Cortex of kidney (tissue), 1 donor: ENCODE measurements around the gene ALPK3.

Experiments
- DNase-seq: peaks from one replicate; lab custom pipeline; 2025; lab: John Stamatoyannopoulos, UW

The ALPK3 gene

DNA sequence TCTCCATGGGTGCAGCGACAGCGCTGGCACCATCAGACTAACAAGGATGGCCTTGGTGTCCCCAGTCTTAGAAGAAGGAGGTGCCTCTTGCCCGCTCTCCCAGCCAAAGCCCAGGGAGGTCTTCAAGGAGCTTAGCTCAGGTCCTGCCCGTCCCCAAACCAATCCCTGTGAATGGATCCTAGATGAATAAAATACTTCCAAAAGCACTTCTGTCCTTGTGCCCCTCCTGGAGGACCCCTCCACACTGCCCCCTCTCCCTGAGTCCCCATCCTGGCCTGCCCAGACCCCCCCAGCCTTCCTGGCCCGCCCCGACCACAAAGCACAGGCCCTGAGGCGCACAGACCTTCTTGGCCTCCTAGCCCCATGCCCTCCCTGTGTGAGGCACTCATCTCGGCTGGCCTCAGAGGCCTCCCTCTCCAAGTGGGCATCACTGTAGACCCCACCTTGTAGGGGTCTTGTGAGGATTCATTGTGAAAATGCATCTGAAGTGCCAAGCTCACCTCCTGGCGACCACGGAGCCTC lies 75.7 kb downstream of the ALPK3 start:
- DNase-seq = no peak

DNA sequence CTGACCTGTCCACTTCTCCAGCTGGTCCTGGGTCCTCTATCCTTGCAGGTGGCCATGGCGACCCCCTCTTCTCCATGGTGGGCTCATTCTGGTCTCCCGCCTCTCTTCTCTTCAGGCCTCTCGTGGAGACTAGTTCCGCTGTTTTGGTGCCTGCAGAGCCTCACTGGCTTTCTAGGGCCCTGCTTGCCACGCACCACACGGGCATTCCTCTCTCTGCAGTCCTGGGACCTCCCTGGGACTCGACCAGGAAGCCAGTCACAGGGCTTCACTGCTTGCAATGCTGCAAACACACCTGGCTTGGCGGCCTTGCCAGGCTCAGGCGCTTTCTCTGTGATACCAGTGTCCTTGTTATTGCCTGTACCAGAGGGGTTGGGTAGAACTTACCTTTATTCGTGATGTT lies 76.5 kb downstream of the ALPK3 start:
- no peak for DNase-seq

DNA sequence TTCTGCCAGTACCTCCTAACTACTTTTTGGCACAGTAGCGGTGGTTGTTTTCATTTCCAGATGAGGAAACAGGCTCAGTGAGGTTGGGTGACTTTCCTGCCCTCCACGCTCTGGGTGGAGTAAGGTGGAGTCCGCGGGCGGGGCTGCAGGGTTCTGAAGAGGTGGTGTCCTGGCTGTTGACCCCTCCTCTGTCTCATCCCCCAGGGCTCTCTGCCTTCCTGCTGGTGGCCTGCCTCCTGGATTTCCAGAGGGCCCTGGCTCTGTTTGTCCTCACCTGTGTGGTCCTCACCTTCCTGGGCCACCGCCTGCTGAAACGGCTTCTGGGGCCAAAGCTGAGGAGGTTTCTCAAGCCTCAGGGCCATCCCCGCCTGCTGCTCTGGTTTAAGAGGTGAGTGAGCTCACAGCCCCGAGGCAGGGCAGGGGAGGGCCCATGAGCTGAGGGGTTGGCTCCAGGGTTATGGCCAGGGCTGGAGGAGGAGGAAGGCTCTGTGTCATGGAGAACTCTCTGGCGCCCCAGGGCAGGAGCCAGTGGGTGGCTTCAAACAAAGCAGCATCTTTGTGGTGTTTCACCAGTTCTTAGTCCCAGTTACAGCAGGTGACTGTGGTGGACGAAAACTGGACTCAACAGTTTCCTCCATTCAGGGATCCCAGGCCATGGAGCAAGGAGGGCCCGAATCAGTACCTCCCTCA lies 77.7 kb downstream of the ALPK3 start:
- no peak for DNase-seq

- no peak for DNase-seq
These were observed 81.6 kb downstream of the ALPK3 start for GRCh38 chr15:84898761-84899160.

DNA sequence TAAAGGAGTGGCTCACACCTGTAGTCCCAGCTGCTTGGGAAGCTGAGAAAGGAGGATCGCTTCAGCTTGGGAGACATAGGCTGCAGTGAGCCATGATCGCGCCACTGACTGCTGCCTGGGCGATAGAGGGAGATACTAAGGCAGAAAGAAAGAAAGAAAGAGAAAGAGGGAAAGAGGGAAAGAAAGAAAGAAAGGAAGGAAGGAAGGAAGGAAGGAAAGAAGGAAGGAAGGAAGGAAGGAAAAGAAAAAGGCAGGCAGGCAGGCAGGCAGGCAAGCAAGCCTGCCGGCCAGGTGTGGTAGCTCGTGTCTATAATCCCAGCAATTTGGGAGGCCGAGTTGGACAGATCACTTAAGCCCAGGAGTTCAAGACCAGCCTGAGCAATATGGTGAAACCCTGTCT lies 82.6 kb downstream of the ALPK3 start:
- DNase-seq = no peak

DNA sequence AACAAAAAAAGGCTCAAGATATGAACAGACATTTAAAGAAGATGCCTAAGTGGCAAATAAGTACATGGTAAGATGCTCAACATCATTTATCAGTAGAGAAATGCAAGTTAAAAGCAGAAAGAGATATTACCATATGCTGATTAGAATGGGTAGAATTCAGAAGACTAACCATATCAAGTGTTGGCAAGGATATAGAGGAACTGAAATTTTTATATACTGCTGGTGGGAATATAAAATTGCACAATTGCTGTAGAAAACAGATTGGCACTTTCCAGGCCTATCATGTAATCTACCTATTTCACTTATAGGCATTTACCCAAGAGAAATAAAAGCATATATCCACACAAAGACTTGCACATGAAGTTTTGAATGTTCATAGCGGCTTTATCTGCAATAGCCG lies 84.4 kb downstream of the ALPK3 start:
- no peak for DNase-seq

GRCh38 chr15:84903751-84904150 lies 86.6 kb downstream of the ALPK3 start:
- no peak for DNase-seq

- DNase-seq = no peak
These were observed 87.3 kb downstream of the ALPK3 start for GRCh38 chr15:84904419-84904818.

DNA sequence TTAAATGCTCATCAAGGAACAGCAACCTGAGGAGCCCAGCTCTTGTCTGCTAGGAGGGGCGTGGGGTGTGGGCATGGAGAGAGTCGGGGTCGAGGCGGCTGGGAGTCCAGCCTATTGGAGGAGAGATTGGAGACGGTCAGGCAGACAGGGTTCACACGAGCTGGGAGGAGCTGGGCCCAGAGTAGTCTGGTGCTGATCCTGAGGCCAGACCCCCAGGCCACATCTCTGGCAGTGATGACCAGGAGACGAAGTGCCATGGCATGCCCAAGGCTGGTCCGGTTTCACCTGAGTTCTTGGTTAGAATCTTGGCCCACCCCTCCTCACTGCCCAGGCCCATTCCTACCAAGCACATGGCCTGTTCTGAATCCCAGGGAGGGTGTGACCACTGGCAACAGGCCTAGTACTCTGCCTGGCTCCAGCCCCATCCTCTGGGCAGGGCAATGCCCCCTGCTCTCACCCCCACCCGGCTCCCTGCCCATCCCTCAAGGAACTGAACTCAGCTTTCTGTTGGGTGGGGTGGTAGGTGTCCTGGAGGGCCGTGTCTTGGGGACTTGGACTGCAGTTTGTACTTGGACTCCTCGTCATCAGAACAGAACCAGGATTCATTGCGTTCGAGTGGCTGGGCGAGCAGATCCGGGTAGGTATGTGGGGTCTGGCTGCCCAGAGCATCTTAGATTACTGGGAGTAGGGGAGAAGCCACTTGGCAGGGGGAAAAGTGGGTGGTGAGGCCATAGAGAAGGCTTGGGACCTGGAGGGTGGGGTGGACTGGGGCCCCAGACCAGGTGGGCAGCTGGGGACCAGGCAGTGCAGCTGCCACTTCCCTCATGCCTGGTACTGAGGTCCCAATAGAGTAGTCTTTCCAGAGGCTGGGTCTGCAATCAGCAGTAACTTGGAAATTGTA lies 88.1 kb downstream of the ALPK3 start:
- DNase-seq = no peak

DNA sequence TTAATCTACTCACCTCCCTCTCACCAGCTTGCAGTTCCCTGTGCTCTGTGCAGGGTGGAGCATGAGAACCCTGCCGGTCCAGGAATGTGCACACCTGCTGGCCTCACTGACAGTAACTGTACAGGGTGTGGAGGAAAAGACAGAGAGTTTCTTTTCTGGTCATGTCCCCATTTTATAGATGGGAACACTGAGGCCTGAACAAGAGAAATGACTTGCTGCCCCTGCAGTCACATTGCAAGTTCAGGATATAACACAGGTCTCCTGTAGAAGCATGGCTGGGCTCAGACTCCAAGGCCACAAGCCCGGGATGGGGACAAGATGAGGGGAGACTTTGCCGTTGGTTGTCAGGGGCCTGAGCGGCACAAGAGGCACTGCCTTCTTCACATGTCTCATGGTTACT lies 90.6 kb downstream of the ALPK3 start:
- no peak for DNase-seq

DNA sequence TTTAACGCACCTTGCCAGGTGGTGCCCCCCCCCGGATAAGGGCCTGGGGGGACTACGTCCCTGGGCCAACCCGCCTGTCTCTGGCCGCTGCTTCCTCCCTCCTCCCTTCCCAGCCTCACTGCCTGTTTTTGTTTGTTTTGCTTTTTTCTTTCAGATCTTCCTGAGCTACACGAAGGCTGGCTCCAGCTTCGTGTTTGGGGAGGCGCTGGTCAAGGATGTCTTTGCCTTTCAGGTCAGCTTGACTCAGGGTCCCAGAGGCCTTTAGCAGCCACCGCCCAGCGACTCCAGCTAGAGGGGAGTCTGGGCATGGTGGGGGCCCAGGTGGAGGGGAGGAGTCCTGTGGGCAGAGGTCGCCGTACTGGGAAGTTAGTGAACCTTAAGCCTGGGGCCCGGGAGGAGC lies 91.4 kb downstream of the ALPK3 start:
- DNase-seq = no peak

GRCh38 chr15:84909029-84909428 lies 91.9 kb downstream of the ALPK3 start:
- no peak for DNase-seq

DNA sequence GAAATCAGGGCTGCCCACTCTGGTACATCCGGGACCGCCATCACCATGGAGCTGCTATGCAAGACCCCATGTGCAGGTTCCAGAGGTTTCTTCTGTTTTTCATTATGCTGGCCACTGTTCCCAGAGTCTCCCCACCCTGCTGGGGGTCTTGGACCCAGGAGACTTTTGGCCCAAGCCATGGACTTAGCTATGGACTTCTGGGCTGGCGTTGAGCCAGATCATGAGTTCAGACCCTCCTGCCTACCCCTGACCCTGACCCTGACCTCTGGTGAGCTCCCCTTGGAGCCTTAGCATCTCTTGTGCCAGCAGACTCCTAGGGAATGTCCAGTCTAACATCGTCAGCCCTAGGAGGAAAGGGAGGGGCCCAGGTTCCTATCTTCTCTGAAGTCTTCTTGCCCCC lies 92.6 kb downstream of the ALPK3 start:
- no peak for DNase-seq

DNA sequence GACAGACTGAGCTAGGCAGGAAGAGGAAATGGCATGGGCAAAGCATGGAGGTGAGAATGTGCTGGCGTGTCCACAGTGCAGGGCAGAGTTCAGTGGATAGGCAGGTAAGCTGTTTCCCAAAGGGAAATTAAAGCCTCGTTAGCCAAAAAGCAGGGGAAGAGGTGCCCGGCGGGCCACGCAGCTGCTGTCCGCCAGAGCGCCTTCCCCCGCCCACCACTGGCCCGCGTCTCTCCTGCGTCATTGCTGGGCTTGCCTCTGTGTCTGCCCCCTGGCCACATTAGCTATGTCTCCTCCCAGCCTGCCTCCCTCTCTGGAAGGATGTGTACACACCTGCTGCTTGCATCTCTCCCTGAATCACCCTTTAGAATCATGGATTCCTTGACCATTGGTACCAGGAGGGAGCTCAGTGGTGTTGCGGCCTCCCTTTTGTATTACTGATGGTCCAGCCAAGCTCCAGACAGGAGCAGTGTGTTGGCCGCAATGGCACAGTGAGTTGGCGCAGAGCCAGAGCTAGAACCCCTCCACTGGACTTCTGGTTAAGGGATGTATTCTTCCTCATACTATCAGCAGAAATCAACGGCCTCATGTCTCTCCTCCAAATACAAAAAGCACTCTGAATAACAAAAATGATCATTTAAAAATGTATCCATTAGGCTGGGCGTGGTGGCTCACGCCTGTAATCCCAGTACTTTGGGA lies 93.9 kb downstream of the ALPK3 start:
- DNase-seq = no peak

- DNase-seq = no peak
These were observed 94.9 kb downstream of the ALPK3 start for GRCh38 chr15:84911879-84912660.

- DNase-seq = no peak
These were observed 96.2 kb downstream of the ALPK3 start for GRCh38 chr15:84913360-84913723.

DNA sequence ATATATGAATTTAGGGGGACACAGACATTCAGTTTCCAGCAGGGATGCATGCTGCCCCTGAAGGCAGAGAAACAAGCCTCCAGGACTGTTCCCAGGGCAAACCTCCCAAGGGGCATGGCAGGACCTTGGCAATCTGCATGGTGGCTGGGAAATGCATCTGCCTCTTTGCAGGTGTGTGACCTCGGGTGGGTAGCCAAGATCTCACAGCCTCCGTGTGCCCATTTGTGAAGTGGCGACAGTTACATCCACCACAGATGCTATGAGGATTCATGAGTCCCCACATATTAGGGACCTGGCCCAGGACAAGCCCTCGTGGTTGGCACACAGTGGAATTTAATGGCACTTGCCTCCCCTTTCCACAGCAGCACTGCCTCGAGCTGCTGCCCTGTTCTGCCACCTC lies 97.2 kb downstream of the ALPK3 start:
- no peak for DNase-seq

- no peak for DNase-seq
These were observed 97.9 kb downstream of the ALPK3 start for GRCh38 chr15:84914909-84915605.

DNA sequence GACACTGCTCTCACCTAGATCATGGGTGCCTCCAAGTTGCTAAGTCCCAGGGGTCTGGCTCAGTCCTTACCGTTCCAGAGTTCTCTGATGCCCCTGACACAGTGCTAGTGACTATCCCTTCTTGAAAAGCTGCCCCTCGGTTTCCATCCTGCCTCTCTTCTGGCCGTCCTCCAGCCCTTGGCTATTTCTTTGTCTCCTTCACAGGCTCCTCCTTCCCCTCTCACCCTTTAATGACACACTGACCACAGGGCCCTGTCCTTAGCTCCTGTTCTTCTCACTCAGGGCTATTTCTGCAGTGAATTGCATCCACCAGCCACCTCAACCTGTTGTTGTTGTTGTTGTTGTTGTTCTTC lies 98.4 kb downstream of the ALPK3 start:
- DNase-seq = no peak

GRCh38 chr15:84917452-84917851 lies 100.3 kb downstream of the ALPK3 start:
- DNase-seq = no peak

DNA sequence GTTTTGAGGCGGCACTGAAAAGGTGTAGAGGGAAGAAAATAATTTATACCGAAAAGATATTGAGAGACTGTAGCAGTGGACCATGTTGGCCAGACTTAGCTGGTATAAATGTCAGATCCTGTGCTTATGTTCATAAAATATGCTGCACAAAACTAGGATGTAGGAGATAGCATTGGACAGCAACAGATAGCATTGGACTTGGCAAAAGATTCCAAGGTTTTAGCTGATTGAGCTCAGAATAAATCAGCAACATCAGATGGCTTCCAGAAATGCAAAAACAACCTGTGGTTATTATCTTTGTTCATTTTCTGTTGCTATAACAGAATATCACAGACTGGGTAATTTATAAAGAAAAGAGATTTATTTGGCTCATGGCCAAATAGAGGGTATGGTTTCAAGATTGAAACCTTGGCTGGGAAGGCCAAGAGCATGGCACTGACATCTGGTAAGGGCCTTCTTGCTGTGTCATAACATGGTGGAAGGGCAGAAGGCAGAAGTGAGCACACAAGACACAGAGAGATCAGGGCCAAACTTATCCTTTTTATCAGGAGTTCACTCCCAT lies 102.0 kb downstream of the ALPK3 start:
- no peak for DNase-seq
